RWPE2 (cell line): ENCODE results near the gene LYL1.

Experiments used
- ATAC-seq: fragments of 200-7000 bp; cut with Tn5 transposase; 3 replicates; pipeline ENCODE4 v1.9.1; 2021; ENCODE audit warnings: low read depth
- DNase-seq: peaks from one replicate; pipeline ENCODE4 v3.0.0-alpha.2; 2020; ENCODE audit warnings: low spot score
- H3K27ac ChIP-seq: fragments of 450-650 bp; 2 replicates; pipeline ENCODE4 v1.5.1; 2017; ENCODE audit warnings: mild to moderate bottlenecking; ENCODE audit not compliant: poor library complexity, severe bottlenecking
- H3K27me3 ChIP-seq: fragments of 250-450 bp; sonication (Bioruptor Pico); 2 replicates; pipeline ENCODE4 v1.5.1; 2021; ENCODE audit warnings: mild to moderate bottlenecking, moderate library complexity; ENCODE audit not compliant: insufficient read depth, poor library complexity, severe bottlenecking
- H3K36me3 ChIP-seq: fragments of 250-450 bp; sonication (Bioruptor Pico); 2 replicates; pipeline ENCODE4 v1.5.1; 2020; ENCODE audit warnings: low read depth, mild to moderate bottlenecking, moderate library complexity
- H3K4me1 ChIP-seq: fragments of 250-450 bp; sonication (Bioruptor Pico); 2 replicates; pipeline ENCODE4 v1.5.1; 2021; ENCODE audit warnings: mild to moderate bottlenecking, moderate library complexity; ENCODE audit not compliant: insufficient read depth, poor library complexity, severe bottlenecking
- H3K4me3 ChIP-seq: fragments of 250-450 bp; sonication (Bioruptor Pico); 2 replicates; pipeline ENCODE4 v1.5.1; 2021; ENCODE audit warnings: mild to moderate bottlenecking, moderate library complexity; ENCODE audit not compliant: severe bottlenecking
- H3K9me3 ChIP-seq: fragments of 250-450 bp; sonication (Bioruptor Pico); 2 replicates; pipeline ENCODE4 v1.5.1; 2021; ENCODE audit warnings: mild to moderate bottlenecking, moderate library complexity; ENCODE audit not compliant: severe bottlenecking
- TF ChIP-seq, protein P1 (sequence below): fragments of 450-650 bp; IDR thresholded peaks from one replicate; pipeline ENCODE4 v1.5.1; 2017; ENCODE audit warnings: mild to moderate bottlenecking, moderate library complexity; ENCODE audit not compliant: poor library complexity, severe bottlenecking

The LYL1 gene

DNA sequence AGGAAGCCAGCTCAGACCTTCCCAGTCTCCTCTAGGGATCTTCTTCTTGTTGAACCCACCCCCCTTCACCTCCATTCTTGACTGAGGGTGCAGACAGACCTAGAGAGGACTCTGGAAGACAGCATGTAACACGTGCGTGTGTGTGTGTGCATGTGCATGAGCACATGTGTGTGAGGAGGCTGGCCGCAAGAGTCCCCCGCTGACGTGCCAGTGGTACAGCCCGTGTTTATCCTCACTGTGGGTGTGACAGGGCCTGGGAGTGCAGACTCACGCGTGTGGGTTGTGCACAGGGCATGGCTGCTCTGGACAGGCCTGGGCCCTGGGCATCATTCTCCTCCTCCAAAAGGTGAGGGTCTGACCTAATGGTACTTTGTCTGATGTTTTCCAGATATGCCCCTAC, 26.3 kb downstream of the LYL1 start:
- Histone ChIP-seq H3K4me3 (no peak overlapping the region), H3K9me3 (no peaks in the 10 kb centered on the region), H3K27ac (no peak overlapping the region), H3K36me3 (peaks cover 13% of the 10 kb centered on the region; the same call in 1 of the 2 replicates), H3K4me1 (no peaks in the 10 kb centered on the region), H3K27me3 (no peaks in the 10 kb centered on the region)
- ATAC-seq (no peak), DNase-seq (no peak)
- TF ChIP-seq, protein P1, sequence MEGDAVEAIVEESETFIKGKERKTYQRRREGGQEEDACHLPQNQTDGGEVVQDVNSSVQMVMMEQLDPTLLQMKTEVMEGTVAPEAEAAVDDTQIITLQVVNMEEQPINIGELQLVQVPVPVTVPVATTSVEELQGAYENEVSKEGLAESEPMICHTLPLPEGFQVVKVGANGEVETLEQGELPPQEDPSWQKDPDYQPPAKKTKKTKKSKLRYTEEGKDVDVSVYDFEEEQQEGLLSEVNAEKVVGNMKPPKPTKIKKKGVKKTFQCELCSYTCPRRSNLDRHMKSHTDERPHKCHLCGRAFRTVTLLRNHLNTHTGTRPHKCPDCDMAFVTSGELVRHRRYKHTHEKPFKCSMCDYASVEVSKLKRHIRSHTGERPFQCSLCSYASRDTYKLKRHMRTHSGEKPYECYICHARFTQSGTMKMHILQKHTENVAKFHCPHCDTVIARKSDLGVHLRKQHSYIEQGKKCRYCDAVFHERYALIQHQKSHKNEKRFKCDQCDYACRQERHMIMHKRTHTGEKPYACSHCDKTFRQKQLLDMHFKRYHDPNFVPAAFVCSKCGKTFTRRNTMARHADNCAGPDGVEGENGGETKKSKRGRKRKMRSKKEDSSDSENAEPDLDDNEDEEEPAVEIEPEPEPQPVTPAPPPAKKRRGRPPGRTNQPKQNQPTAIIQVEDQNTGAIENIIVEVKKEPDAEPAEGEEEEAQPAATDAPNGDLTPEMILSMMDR = no peak

GRCh38 chr19:13074378-13074777, 28.3 kb downstream of the LYL1 start:
- TF ChIP-seq, protein P1 = no peak
- no peaks in the 10 kb centered on the region for H3K9me3 ChIP-seq
- H3K27ac ChIP-seq = no peak overlapping the region
- peaks cover 10% of the 10 kb centered on the region; the same call in 1 of the 2 replicates for H3K36me3 ChIP-seq
- no peak for ATAC-seq
- no peak for DNase-seq
- no peaks in the 10 kb centered on the region for H3K27me3 ChIP-seq
- H3K4me3 ChIP-seq = no peak overlapping the region
- no peaks in the 10 kb centered on the region for H3K4me1 ChIP-seq

GRCh38 chr19:13073263-13073662, 29.4 kb downstream of the LYL1 start:
- H3K27ac ChIP-seq = no peak overlapping the region
- no peaks in the 10 kb centered on the region for H3K4me1 ChIP-seq
- no peak overlapping the region for H3K4me3 ChIP-seq
- no peak for DNase-seq
- ATAC-seq = no peak
- TF ChIP-seq, protein P1 = no peak
- no peaks in the 10 kb centered on the region for H3K27me3 ChIP-seq
- H3K9me3 ChIP-seq = no peaks in the 10 kb centered on the region
- H3K36me3 ChIP-seq = peaks cover 6% of the 10 kb centered on the region; the same call in 1 of the 2 replicates

- DNase-seq (no peak), ATAC-seq (no peak)
- H3K9me3 ChIP-seq = no peaks in the 10 kb centered on the region
- H3K4me1 ChIP-seq = no peaks in the 10 kb centered on the region
- peaks cover 6% of the 10 kb centered on the region; the same call in 1 of the 2 replicates for H3K36me3 ChIP-seq
- no peak overlapping the region for H3K27ac ChIP-seq
- H3K27me3 ChIP-seq = no peaks in the 10 kb centered on the region
- TF ChIP-seq, protein P1 = no peak
- no peak overlapping the region for H3K4me3 ChIP-seq
These were observed 30.3 kb downstream of the LYL1 start for GRCh38 chr19:13072188-13072908.
